NB4 (cell line): ENCODE results near the gene KDM6B.

Experiments
- DNase-seq: peaks from one replicate; pipeline ENCODE4 v3.0.0; 2010; ENCODE audit warnings: low read depth
- H3K4me3 ChIP-seq: one replicate; pipeline ENCODE4 v1.5.1; 2011; ENCODE audit warnings: mild to moderate bottlenecking, low read depth, low read length, moderate library complexity
- CTCF ChIP-seq: IDR thresholded peaks from one replicate; pipeline ENCODE4 v1.5.1; 2012; ENCODE audit warnings: low read depth, low read length
- MAX ChIP-seq: IDR thresholded peaks from 2 replicates; pipeline ENCODE4 v1.6.1; 2011; ENCODE audit warnings: low read depth, low read length
- MYC ChIP-seq: IDR thresholded peaks from 2 replicates; pipeline ENCODE4 v1.6.1; 2011; ENCODE audit warnings: low read depth, low read length
- POLR2A ChIP-seq: IDR thresholded peaks from 2 replicates; pipeline ENCODE4 v1.6.1; 2011; ENCODE audit warnings: mild to moderate bottlenecking; ENCODE audit not compliant: insufficient read length; ENCODE audit errors: extremely low read depth

KDM6B gene

GRCh38 chr17:7875804-7876370, 41.9 kb downstream of the KDM6B start:
- no peak overlapping the region for H3K4me3 ChIP-seq
- no peak for DNase-seq
- TF ChIP-seq CTCF (no peak), MAX (no peak), MYC (no peak), POLR2A (no peak)

GRCh38 chr17:7878234-7878633, 44.2 kb downstream of the KDM6B start:
- H3K4me3 ChIP-seq: no peak overlapping the region
- DNase-seq: no peak
- TF ChIP-seq MAX: no peak
- no peak for TF ChIP-seq MYC
- TF ChIP-seq POLR2A: no peak
- no peak for TF ChIP-seq CTCF

- no peak overlapping the region for H3K4me3 ChIP-seq
- no peak for DNase-seq
- TF ChIP-seq MAX (no peak), CTCF (no peak), POLR2A (no peak), MYC (no peak)
These were observed 46.3 kb downstream of the KDM6B start for GRCh38 chr17:7880076-7880868.

GRCh38 chr17:7881276-7882054, 47.4 kb downstream of the KDM6B start:
- H3K4me3 ChIP-seq: no peak overlapping the region
- TF ChIP-seq CTCF (no peak), MAX (no peak), POLR2A (no peak), MYC (no peak)
- no peak for DNase-seq

- no peak for DNase-seq
- no peak for TF ChIP-seq MAX
- no peak for TF ChIP-seq POLR2A
- TF ChIP-seq CTCF: no peak
- no peak for TF ChIP-seq MYC
- no peak overlapping the region for H3K4me3 ChIP-seq
These were observed 48.1 kb downstream of the KDM6B start for GRCh38 chr17:7882068-7882467.
